ENCODE data around the gene EPB41L2.

DNA sequence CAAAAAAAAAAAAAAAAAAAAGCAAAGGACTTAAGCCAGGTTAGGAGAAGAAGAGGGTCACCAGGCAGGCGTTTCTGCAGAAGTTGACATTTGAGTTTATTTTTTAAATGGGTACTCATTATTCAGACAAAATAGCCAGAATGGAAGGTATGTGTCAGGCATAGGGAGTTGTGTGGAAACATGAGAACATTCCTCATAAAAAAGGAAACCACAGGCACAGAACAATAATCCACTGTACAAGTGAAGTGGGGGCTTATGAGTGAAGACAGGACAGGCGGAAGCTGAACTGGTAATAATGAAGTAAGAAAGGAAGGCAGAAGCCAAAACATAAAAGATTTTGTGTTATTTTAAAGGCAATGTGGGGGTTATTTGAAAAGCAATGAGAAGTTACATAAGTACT is 104.6 kb downstream of the EPB41L2 start:
- TF ChIP-seq POLR2AphosphoS5 (IDR thresholded peaks at IDR 0.05; ENCODE audit: low read depth, low read length), result no peak
- TF ChIP-seq CTCF (IDR thresholded peaks at IDR 0.05), result no peak
- no peak for TF ChIP-seq REST (IDR thresholded peaks at IDR 0.05; ENCODE audit: insufficient read depth in 1 of 2, low read depth in 2 of 2, low read length in 1 of 2)
- no peak for TF ChIP-seq SIN3A (IDR thresholded peaks at IDR 0.05; ENCODE audit: borderline replicate concordance, insufficient read depth, low read depth, low read length)
- no peak for TF ChIP-seq TCF7L2 (IDR thresholded peaks at IDR 0.05; ENCODE audit: low read depth, low read length)
